HG03565 (cell line): ENCODE measurements around the gene TCIRG1.
"Not testable (repeated sequence)": the region's sequence is repeated elsewhere in the genome, so short reads cannot be mapped to it uniquely, and the experiment has no call there.

Experiments used
- ATAC-seq: cut with Tn5 transposase; IDR thresholded peaks from one replicate; pipeline ENCODE4 v1.9.1; 2021; ENCODE audit warnings: mild to moderate bottlenecking, moderate library complexity; ENCODE audit not compliant: unreplicated experiment

The TCIRG1 gene, protein sequence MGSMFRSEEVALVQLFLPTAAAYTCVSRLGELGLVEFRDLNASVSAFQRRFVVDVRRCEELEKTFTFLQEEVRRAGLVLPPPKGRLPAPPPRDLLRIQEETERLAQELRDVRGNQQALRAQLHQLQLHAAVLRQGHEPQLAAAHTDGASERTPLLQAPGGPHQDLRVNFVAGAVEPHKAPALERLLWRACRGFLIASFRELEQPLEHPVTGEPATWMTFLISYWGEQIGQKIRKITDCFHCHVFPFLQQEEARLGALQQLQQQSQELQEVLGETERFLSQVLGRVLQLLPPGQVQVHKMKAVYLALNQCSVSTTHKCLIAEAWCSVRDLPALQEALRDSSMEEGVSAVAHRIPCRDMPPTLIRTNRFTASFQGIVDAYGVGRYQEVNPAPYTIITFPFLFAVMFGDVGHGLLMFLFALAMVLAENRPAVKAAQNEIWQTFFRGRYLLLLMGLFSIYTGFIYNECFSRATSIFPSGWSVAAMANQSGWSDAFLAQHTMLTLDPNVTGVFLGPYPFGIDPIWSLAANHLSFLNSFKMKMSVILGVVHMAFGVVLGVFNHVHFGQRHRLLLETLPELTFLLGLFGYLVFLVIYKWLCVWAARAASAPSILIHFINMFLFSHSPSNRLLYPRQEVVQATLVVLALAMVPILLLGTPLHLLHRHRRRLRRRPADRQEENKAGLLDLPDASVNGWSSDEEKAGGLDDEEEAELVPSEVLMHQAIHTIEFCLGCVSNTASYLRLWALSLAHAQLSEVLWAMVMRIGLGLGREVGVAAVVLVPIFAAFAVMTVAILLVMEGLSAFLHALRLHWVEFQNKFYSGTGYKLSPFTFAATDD

DNA sequence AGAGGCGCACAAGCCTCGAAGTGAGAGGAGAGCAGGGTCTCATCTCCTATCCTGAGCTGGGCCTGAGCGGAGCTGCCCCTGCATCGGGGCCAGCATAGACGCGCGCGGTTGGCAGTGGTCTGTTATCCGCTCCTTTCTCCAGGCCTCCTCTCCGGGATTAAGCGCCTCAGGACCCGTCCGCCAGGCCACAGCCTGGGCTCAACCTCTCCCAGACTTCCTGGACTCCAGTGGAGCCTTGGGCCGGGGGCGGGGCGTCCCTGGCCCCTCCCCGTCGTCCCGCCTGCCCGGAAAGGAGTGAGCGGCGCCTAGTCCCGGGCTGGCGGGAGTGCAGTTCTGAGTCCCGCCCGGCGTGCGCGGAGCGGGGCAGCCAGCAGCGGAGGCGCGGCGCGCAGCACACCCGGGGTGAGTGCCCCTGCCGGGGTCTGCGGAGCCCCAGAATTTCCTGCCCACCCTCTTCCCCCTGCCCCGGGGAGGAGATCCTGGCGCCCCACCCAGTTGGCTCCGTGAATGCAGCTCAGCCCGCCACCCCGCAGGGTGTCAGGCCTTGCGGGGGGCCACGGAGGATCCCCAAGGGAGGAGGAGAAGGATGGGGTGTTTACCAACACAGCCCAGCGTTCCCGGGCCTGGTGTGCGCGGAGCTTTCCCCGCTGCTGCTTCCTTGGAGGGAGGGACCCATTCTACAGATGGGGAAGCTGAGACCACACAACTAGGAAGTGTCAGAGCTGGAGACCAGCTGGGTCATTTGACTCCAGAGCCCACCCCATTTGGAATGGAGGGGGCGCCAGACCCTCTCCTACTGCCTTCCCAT, at the start of gene TCIRG1:
Gene TCIRG1 (plus strand): TSS at position 308 of the 808 bp plus-strand sequence. CDS start 2,247 bp downstream, outside the sequence.
- ATAC-seq, result no peak

DNA sequence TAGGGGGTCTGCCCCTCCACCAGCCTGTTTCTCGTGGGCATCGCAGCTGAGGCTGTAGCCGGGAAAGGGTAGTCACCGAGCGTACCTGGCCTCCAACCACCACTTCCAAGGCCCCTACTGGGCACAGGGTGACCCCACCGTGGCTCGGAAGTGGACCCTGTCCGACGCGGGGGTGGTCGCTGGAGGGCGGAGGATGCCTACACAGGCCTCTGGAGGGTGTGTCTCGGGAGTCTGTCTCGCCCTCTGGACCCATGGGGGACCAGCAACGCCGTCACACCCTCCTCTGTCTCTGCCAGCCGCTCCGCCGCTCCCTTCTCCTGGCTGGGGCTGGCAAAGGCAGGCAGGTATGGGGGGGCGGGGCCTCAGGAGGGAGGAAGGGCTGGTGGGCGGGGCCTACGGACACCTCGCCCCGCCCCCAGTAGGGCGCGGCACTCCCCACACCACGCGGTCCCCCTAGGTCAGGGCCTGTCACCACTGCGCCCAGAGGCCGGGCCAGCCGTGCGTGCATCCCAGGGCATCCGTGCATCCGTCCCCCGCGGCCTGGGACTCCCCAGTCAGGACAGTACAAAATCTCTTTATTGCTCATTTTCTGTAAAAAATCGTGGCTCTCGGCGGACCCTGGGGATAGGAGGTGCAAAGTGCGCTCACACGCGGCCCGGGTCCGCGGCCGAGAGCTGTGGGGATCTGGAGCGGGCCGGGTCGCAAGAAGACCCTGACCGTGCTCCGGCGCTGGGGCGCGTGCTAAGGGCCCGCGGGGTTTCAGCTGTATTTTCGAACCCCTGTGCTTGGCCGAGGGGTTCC, 48.1 kb upstream of the TCIRG1 start:
- not testable (repeated sequence) for ATAC-seq

DNA sequence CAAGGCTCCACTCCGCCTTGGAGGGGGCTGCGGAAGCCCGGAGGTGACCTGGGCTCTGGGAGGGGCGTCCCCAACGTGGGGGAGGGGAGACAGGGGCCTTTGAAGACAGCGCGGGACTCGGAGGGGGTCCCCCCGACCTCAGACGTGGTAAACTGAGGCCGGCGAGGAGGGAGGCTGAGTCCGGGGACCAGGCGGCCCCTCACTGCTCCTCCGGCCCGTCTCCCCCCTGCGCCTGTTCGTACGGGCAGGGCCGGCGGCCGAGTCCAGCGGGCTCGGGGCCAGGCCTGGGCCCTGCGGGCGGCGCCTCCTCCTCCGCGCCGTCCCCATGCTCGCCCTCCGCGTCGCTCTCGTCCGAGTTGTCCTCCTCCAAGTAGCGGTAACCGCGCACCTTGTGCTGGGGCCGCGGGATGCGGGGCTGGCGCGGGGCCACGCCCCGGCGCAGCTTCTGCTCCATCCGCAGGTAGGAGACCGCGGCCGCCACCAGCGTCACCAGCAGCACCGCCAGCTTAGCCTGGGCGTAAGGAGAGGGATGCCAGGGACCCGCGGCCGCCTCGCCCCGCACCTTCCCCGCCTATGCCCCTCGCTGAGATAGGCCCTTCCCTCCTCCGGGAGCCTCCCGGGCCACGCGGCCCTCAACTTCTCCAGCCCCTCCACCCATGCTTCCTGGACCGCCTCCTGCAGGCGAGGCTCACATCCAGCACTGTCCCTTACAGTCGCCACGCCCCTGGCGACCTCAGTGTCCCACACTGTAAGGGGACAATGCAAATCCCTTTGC, 47.3 kb upstream of the TCIRG1 start:
- ATAC-seq, result not testable (repeated sequence)

DNA sequence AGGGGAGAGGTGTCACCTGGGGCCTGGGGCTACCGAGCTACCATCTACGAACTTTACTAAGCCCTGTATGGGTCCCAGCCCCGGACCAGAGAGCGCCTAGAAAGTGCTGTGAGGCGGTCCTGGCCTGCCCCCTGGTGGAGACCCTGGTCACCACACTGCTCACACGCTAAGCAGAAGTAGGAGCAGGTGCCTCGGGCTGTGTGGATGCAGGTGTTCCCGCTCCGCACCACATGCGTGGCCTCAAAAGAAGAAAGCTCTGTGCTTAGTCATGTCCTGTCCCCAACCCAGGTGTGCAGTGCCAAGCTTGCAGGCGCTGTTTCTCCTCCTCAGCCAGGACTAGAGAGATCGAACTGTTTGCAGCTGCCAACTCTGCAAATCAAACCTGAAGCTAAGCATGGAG, 45.0 kb upstream of the TCIRG1 start:
- not testable (repeated sequence) for ATAC-seq

DNA sequence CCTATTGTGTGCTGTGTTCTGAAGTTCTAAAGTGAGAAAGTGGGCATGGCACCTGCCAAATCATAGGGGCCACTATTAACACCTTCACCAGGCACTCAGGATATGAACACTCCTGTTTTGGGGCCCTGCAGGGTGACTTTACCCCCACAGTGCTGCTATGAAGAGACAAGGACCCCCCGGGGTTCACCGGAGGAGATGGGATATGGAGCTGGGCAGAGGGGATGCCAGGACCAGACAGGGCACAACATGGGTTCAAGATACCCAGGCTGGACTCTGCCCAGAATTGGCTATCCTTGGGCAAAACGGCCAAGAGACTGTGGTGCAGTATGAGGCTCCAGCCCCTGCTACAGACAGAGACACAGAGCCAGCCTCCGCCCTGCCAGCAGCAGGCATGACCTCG, 44.4 kb upstream of the TCIRG1 start:
- ATAC-seq, result not testable (repeated sequence)

DNA sequence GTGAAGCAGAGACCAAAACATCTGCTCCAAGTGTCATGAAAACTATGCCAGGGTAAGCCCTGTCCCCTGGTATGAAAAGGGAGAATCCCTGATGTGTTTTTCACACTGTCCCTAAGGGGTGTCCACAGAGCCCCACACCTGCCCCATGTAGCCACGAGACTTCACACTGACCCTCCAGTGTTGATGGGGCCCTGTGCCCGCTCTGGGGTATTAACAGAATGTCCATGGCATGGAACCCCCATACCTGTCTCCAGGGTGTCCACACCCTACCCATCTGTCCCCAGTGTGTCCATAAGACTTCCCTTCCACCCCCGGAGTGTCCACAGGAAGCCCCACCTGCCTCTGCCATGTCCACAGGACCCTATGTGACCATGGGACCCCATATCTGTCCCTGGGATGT, 43.7 kb upstream of the TCIRG1 start:
- ATAC-seq, result not testable (repeated sequence)

DNA sequence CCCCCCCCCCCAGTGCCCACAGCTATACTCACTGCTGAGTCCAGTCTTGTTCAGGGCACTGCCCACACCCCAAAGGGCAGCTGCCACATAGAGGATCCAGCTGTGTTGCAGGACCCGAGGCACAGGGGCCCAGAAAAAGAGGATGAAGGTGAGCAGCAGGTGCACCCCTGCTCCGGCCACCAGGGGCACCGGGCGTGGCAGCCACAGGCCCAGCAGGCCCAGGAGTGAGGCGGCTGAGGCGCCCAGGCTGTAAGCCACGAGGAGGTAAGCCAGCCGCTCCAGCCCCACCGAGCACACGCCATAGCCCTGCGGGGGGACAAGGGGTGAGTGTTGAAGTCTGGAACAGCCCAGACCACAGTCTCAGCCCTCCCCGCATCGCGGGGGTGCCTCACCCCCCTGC, 43.2 kb upstream of the TCIRG1 start:
- not testable (repeated sequence) for ATAC-seq

DNA sequence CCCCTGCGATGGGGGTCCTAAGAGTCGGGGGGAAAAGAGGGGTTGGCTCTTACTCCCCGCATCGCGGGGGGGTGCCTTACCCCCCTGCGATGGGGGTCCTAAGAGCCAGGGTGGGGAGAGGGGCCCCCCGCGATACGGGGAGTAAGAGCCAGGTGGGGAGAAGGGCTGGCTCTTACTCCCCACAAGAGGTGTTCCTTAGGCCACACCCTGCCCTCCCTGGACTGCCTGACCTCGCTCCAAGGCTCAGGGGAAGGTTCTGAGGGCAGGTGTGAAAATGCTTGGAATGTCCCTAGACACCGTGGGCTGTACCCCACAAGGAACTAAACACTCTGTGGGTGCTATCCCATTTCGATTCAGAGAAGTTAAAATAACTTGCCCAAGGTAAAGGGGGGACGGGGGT, 42.8 kb upstream of the TCIRG1 start:
- no peak for ATAC-seq

DNA sequence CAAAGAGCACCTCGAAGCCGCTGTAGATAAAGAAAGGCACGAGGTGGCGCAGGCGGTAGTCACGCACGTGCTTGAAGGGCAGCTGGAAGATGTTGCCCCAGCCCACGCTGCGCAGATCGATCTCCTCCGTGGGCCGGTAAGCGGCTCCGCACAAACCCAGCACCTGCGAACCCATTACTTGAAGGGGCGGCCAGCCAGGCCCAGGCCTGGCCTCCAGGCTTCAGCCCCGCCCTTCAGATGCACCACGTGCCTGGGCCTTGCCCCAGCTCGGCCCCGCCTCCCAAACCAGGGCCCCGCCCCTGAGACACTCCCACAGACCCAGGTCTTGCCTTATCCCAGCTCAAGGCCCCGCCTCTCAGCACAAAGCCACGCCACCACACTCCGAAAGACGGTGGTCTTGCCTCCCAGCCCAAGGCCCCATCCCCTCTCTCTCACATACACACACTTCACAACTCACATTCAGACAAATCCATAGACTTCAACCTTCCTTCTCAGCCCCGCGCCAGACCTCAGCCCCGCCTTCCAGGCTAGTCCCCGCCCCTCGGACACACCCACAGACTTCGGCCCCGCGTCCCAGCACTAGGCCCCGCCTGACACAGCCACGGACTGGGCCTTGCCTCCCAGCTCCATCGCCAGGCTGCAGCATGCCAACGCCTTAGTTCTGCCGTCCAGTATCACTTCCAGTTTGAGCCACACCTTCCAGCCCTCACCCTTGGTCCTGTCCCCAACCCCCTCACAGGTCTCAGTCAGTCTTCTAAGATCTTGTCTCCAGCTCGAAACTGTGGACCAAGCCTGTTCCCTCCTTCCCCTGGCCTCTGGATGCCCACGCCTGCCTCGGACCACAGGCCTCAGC, 42.0 kb upstream of the TCIRG1 start:
- ATAC-seq, result no peak

DNA sequence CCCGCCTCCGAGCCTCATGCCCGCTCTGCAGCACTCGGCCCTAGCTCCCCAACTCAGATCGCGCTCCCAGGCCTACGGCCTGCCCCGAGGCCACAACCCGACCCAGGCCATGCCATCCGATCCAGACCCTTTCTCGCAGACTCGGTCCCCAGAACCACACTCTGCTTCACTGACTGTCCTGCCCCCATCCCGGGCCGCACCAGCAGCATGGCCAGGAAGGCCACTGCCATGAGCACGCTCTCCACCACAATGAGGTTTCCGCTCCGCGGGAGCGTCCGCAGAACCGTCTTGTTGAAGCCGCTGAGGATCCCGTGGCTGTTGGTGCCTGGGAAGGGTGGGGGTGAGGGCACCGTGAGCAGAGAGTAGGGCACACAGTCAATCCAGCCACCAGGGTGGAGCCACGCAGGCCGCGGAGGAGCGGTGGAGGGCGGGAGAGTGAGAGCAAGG, 41.3 kb upstream of the TCIRG1 start:
- no peak for ATAC-seq

DNA sequence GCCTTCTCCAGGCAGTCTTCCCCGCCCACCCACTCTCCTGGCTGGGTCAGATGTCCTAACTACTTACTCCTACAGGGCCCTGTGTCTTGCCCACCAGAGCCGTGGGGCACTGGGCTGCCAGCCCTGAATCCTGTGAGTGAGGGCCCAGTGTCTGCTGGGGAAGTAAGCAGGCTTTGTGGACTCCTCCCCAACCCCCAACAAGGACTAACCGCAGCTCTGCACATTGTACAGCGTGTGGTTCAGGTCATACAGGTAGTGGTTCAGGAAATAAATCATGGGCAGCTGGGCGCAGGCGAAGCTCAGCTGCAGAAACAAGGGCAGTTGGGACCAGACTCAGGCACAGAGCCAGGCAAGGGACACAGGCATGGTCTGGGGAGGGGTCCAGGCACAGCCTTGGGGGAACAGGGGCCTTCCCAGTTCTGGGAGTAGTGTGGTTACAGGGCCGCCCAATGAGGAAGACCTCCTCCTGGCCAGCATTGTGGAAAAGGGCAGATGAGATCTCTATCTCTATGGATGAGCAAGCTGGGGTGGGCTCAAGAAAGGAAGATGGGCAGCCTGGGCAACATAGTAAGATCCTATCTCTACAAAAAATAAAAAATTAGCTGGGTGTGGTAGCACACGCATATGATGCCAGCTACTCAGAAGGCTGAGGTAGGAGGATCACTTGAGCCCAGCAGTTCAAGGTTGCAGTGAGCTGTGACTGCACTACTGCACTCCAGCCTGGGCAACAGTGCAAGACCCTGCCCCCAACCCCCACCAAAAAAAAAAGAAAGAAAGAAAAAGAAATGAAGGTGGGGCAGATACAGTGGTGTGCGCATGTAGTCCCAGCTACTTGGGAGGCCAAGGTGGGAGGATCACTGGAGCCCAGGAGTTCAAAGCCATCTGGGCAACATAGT, 40.4 kb upstream of the TCIRG1 start:
- ATAC-seq, result no peak

DNA sequence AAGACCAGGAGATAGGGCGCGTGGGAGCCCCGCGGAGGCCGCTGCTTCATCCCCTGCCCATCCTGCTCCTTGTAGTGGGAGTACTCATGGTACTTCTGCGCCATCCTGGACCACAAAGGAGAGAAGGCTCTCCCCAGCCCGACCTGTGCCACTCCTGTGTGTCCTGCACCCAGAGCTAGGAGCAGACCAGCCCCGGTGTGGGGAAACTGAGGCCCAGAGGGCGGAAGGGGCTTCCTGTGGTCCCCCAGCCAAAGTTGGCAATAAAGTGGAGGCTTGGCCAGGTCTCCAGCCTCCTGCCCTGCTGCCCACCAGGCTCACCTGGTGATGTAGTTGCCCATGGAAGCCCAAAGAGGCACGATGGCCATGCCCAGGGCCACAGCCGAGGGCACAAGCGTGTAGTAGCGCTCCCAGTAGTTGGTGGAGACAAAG, 39.6 kb upstream of the TCIRG1 start:
- ATAC-seq, result no peak

DNA sequence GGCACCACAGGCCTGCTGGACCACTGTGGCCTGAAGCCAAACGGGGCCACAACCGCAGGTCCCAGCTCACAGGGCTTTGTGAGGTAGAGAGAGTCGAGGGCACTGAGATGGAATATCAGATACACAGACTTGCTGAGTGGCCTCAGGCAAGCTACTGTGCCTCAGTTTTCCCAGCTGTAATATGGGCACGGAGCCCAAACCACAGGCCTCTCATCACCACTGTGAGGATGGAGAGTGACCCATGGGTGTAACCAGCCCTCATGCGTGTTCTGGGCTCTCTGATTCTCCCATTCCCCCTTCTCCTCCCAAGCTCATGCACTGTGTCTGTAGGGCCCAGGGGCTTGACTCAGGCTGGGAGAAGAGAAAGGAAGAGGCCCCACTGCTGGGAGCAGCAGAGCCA, 39.1 kb upstream of the TCIRG1 start:
- no peak for ATAC-seq

DNA sequence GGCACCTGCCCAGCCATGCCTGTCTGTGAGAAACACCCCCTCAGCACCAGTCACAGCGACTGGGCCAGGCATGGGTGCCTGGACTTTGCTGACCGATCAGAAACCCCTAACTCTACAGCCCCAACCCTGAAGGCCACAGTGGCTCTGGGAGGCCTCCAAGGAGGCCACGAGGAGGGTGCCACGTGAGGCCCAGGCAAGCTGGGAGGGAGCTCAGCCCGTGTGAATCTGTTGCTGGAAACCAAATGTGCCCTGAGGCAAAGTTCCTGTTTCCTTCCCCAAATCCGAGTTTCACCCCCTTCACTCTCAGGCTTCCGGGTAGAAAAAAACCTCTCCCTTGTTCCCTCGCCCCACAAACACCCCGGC, 36.3 kb upstream of the TCIRG1 start:
- no peak for ATAC-seq

DNA sequence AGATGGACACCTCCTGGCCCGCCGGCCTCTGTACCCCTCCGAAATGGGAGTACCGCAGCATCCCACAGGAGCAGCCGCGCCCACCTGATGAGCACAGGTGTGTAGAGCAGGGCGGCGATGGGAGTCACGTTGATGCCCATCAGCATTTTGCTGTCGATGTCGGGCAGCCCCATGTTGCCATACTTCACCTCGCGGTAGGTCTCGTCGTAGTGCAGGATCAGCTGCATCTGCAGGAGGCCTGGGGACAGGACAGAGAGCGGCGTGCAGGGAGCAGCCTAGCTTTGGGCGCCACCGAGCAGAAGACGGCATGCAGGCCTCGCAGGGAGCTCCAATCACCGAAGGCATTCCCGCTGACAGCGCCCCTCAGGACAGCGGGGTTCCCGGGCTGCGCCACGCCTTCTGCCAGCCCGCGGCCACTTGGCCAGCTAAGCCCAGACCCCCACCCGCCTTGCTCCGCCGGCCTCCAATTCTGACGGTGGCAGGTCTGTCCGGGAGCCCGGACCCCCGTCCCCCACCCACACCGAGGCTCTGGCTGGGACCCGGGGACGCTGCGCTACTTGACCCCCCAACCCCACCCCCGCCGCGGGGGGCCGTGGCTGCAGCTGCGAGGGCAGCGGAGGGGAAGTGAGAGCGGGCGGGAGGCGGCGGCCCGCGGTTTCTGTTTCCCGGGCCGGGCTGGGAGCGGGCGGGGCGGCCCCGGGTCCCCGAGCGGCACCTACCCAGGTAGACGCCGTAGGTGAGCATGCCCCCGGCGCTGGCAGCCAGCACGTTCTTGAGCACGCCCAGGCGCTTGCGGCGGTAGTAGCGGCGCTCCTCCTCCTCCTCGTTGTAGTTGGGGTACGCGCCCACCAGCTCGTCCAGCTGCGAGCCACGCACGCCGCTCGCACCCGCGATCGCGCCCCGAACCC, 35.6 kb upstream of the TCIRG1 start:
- peak; percentile 23 for ATAC-seq

DNA sequence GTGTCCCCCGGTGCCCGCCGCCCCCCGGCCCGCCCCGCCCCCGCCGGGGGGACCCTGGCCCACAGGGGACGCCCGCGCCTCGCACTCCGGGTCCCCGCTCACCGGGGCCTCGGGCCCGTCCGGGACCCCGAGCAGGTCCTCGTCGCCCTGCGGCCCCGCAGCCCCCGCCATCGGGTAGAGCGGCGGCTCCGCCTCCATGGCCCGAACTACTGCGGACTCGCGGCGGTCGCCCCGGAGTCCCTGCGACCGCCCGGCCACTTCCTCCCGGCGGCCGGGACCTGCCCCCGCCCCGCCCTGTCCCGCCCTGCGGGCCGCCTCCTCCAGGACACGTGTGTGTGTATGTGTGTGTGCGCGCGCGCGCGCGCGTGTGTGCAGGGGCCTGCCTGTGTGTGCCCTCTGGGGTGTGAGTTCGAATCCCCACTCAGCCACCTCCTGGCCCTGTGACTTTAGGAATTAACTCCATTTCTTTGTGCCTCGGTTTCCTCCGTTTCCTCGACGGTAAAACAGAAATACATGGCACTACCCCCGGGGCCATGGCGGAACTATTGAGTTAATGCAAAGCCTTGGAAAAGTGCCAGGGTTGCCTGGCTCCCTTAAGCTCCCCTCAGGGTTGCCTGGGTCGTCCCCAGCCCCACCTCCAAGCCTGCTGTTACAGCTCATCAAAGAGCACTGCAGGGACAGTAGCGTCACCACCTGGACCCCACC, 34.8 kb upstream of the TCIRG1 start, which contains the start of gene UNC93B1:
Gene UNC93B1 (minus strand): TSS at position 252 of the 705 bp plus-strand sequence. CDS start 54 bp downstream, at position 198.
- ATAC-seq, result peak; percentile 38
